Activated CD4-positive, CD25-positive, alpha-beta regulatory T cell treated with anti-CD3 and anti-CD28 coated beads, Interleukin-2, amount 50 U/mL, for 16 hours (primary cell): ENCODE data around the gene INSC.
"Not testable (repeated sequence)": the region's sequence is repeated elsewhere in the genome, so short reads cannot be mapped to it uniquely, and the experiment has no call there.

ENCODE experiments used
- DNase-seq: peaks from one replicate; pipeline ENCODE4 v3.0.0-alpha.2; 2020; ENCODE audit warnings: low read depth, low spot score

INSC gene

GRCh38 chr11:15114501-15115475 is at the start of gene INSC:
INSC (plus strand) TSS chr11:15114923; CDS start chr11:15149175, 34,252 bp downstream.
- no peak for DNase-seq

DNA sequence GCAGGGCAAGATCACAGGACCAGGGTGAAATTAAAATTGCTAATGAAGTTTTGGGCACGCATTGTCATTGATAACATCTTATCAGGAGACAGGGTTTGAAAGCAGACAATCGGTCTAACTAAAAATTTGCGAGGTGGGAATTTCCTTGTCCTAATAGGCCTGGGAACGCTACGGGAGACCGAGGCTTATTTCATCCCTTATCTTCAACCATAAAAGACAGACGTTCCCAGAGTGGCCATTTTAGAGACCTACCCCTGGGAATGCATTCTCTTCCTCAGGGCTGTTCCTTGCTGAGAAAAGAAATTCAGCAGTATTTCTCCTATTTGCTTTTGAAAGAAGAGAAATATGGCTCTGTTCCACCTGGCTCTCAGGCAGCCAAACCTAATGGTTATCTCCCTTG is 45.0 kb upstream of the INSC start:
- not testable (repeated sequence) for DNase-seq

DNA sequence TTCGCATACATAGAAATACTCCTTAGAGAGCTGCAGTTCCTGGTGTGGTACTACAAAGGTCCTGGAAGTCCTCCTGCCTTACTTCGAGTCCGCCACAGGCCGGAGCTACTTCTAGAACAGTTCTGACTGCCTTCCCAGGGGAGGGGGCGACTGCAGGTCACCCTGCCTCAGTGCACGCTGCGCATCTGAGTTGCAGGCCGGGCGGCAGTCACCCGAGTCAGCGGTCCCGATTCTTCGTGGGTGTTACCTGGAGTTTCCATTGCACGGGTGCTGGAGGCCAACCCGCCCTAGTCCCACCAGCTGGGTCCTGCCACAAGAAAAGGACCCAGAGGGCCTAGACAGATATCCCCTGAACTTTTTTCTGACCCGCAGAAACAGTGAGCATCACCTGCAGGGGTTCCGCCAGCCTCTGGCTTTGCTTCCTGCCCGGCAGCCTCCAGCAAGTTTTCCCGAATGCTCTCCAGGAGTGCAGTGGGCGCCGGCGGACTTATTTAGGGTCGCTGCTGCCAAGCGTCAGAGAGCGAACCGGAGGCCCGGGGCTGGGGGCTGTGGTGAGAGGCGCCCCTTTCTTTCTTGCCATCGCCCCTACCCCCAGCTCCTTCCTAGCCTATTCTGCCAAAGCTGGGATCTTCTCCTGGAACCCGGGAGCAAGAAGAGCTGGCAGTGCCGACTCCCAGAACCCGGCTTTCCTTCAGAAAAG is 43.0 kb upstream of the INSC start:
- DNase-seq = no peak

- DNase-seq = no peak
Observed at GRCh38 chr11:15072551-15073143, 42.1 kb upstream of the INSC start.

GRCh38 chr11:15073361-15074205 is 41.1 kb upstream of the INSC start, which contains the start of gene CALCB:
CALCB (plus strand) TSS chr11:15073593; CDS start chr11:15074719, 1,126 bp downstream.
- no peak for DNase-seq

- peak; percentile 65 for DNase-seq
Observed at GRCh38 chr11:15074206-15075161, 40.2 kb upstream of the INSC start.

GRCh38 chr11:15075162-15075526 is 39.6 kb upstream of the INSC start:
- DNase-seq = no peak

- no peak for DNase-seq
Observed at GRCh38 chr11:15091175-15091574, 23.5 kb upstream of the INSC start.

- no peak for DNase-seq
Observed at GRCh38 chr11:15091625-15092024, 23.1 kb upstream of the INSC start.

GRCh38 chr11:15093432-15093831 is 21.3 kb upstream of the INSC start:
- no peak for DNase-seq

GRCh38 chr11:15095736-15096228 is 18.9 kb upstream of the INSC start:
- DNase-seq = no peak

GRCh38 chr11:15097411-15097810 is 17.3 kb upstream of the INSC start:
- no peak for DNase-seq

- no peak for DNase-seq
Observed at GRCh38 chr11:15099267-15099666, 15.5 kb upstream of the INSC start.

GRCh38 chr11:15101072-15101709 is 13.5 kb upstream of the INSC start:
- no peak for DNase-seq

GRCh38 chr11:15104166-15104565 is 10.6 kb upstream of the INSC start:
- no peak for DNase-seq

- no peak for DNase-seq
Observed at GRCh38 chr11:15106201-15106965, 8.3 kb upstream of the INSC start.

- no peak for DNase-seq
Observed at GRCh38 chr11:15107730-15108515, 6.8 kb upstream of the INSC start.

GRCh38 chr11:15108592-15109130 is 6.1 kb upstream of the INSC start:
- no peak for DNase-seq
